ENCODE results near the gene UFD1.

The UFD1 gene

GRCh38 chr22:19422440-19423301 lies 56.3 kb downstream of the UFD1 start:
- Histone ChIP-seq H3K4me1 (ENCODE audit: insufficient read depth, low read length) (peaks cover 24% of the 10 kb centered on the region), H3K36me3 (ENCODE audit: insufficient read depth, low read depth, low read length) (no peaks in the 10 kb centered on the region), H3K4me3 (ENCODE audit: low read length) (no peak overlapping the region)

GRCh38 chr22:19420321-19420720 lies 58.7 kb downstream of the UFD1 start:
- no peak overlapping the region for H3K27ac ChIP-seq (ENCODE audit: low read length)

More at GRCh38 chr22:19422440-19423301, 56.3 kb downstream of the UFD1 start:
- H3K9me3 ChIP-seq (ENCODE audit: insufficient read depth, low read depth, low read length): no peaks in the 10 kb centered on the region
- no peak overlapping the region for H3K9ac ChIP-seq (ENCODE audit: low read depth, low read length)
- H3K27me3 ChIP-seq (ENCODE audit: insufficient read depth, low read length): no peaks in the 10 kb centered on the region
- no peak overlapping the region for H3K27ac ChIP-seq (ENCODE audit: low read length)

GRCh38 chr22:19419464-19420178 lies 59.4 kb downstream of the UFD1 start:
- Histone ChIP-seq H3K4me3 (ENCODE audit: low read length) (no peak overlapping the region), H3K27me3 (ENCODE audit: insufficient read depth, low read length) (no peaks in the 10 kb centered on the region), H3K27ac (ENCODE audit: low read length) (no peak overlapping the region), H3K9ac (ENCODE audit: low read depth, low read length) (no peak overlapping the region), H3K9me3 (ENCODE audit: insufficient read depth, low read depth, low read length) (no peaks in the 10 kb centered on the region), H3K4me1 (ENCODE audit: insufficient read depth, low read length) (peaks cover 24% of the 10 kb centered on the region), H3K36me3 (ENCODE audit: insufficient read depth, low read depth, low read length) (no peaks in the 10 kb centered on the region)

More at GRCh38 chr22:19420321-19420720, 58.7 kb downstream of the UFD1 start:
- Histone ChIP-seq H3K9me3 (ENCODE audit: insufficient read depth, low read depth, low read length) (no peaks in the 10 kb centered on the region), H3K4me1 (ENCODE audit: insufficient read depth, low read length) (peaks cover 24% of the 10 kb centered on the region), H3K4me3 (ENCODE audit: low read length) (no peak overlapping the region), H3K36me3 (ENCODE audit: insufficient read depth, low read depth, low read length) (no peaks in the 10 kb centered on the region), H3K9ac (ENCODE audit: low read depth, low read length) (no peak overlapping the region), H3K27me3 (ENCODE audit: insufficient read depth, low read length) (no peaks in the 10 kb centered on the region)

- no peaks in the 10 kb centered on the region for H3K27me3 ChIP-seq (ENCODE audit: insufficient read depth, low read length)
- H3K4me3 ChIP-seq (ENCODE audit: low read length): no peak overlapping the region
- H3K9me3 ChIP-seq (ENCODE audit: insufficient read depth, low read depth, low read length): no peaks in the 10 kb centered on the region
- no peaks in the 10 kb centered on the region for H3K36me3 ChIP-seq (ENCODE audit: insufficient read depth, low read depth, low read length)
- no peak overlapping the region for H3K9ac ChIP-seq (ENCODE audit: low read depth, low read length)
- peaks cover 19% of the 10 kb centered on the region for H3K4me1 ChIP-seq (ENCODE audit: insufficient read depth, low read length)
- no peak overlapping the region for H3K27ac ChIP-seq (ENCODE audit: low read length)
Observed at GRCh38 chr22:19419086-19419463, 59.9 kb downstream of the UFD1 start.

- Histone ChIP-seq H3K27me3 (ENCODE audit: insufficient read depth, low read length) (no peaks in the 10 kb centered on the region), H3K9me3 (ENCODE audit: insufficient read depth, low read depth, low read length) (no peaks in the 10 kb centered on the region), H3K36me3 (ENCODE audit: insufficient read depth, low read depth, low read length) (peaks cover 27% of the 10 kb centered on the region), H3K4me1 (ENCODE audit: insufficient read depth, low read length) (no peaks in the 10 kb centered on the region), H3K27ac (ENCODE audit: low read length) (no peak overlapping the region), H3K4me3 (ENCODE audit: low read length) (no peak overlapping the region), H3K9ac (ENCODE audit: low read depth, low read length) (no peak overlapping the region)
Observed at GRCh38 chr22:19412923-19413322, 66.1 kb downstream of the UFD1 start.

- no peak overlapping the region for H3K9ac ChIP-seq (ENCODE audit: low read depth, low read length)
- H3K4me3 ChIP-seq (ENCODE audit: low read length): no peak overlapping the region
- H3K9me3 ChIP-seq (ENCODE audit: insufficient read depth, low read depth, low read length): no peaks in the 10 kb centered on the region
- H3K27ac ChIP-seq (ENCODE audit: low read length): no peak overlapping the region
- no peaks in the 10 kb centered on the region for H3K27me3 ChIP-seq (ENCODE audit: insufficient read depth, low read length)
- H3K4me1 ChIP-seq (ENCODE audit: insufficient read depth, low read length): no peaks in the 10 kb centered on the region
- peaks cover 31% of the 10 kb centered on the region for H3K36me3 ChIP-seq (ENCODE audit: insufficient read depth, low read depth, low read length)
Observed at GRCh38 chr22:19412478-19412877, 66.5 kb downstream of the UFD1 start.

GRCh38 chr22:19411690-19412045 lies 67.3 kb downstream of the UFD1 start:
- Histone ChIP-seq H3K9ac (ENCODE audit: low read depth, low read length) (no peak overlapping the region), H3K27ac (ENCODE audit: low read length) (no peak overlapping the region), H3K9me3 (ENCODE audit: insufficient read depth, low read depth, low read length) (no peaks in the 10 kb centered on the region), H3K4me1 (ENCODE audit: insufficient read depth, low read length) (no peaks in the 10 kb centered on the region), H3K36me3 (ENCODE audit: insufficient read depth, low read depth, low read length) (peaks cover 40% of the 10 kb centered on the region), H3K27me3 (ENCODE audit: insufficient read depth, low read length) (no peaks in the 10 kb centered on the region), H3K4me3 (ENCODE audit: low read length) (no peak overlapping the region)

- no peaks in the 10 kb centered on the region for H3K9me3 ChIP-seq (ENCODE audit: insufficient read depth, low read depth, low read length)
- no peak overlapping the region for H3K4me3 ChIP-seq (ENCODE audit: low read length)
- no peaks in the 10 kb centered on the region for H3K4me1 ChIP-seq (ENCODE audit: insufficient read depth, low read length)
- no peaks in the 10 kb centered on the region for H3K27me3 ChIP-seq (ENCODE audit: insufficient read depth, low read length)
- H3K36me3 ChIP-seq (ENCODE audit: insufficient read depth, low read depth, low read length): peaks cover 45% of the 10 kb centered on the region
- no peak overlapping the region for H3K9ac ChIP-seq (ENCODE audit: low read depth, low read length)
- no peak overlapping the region for H3K27ac ChIP-seq (ENCODE audit: low read length)
Observed at GRCh38 chr22:19410941-19411689, 67.9 kb downstream of the UFD1 start.

GRCh38 chr22:19407649-19408606 lies 71.1 kb downstream of the UFD1 start:
- Histone ChIP-seq H3K4me1 (ENCODE audit: insufficient read depth, low read length) (no peaks in the 10 kb centered on the region), H3K27ac (ENCODE audit: low read length) (no peak overlapping the region)

GRCh38 chr22:19406846-19407245 lies 72.1 kb downstream of the UFD1 start:
- peaks cover 76% of the 10 kb centered on the region for H3K36me3 ChIP-seq (ENCODE audit: insufficient read depth, low read depth, low read length)
- H3K27ac ChIP-seq (ENCODE audit: low read length): no peak overlapping the region
- H3K27me3 ChIP-seq (ENCODE audit: insufficient read depth, low read length): no peaks in the 10 kb centered on the region
- no peaks in the 10 kb centered on the region for H3K9me3 ChIP-seq (ENCODE audit: insufficient read depth, low read depth, low read length)
- H3K4me1 ChIP-seq (ENCODE audit: insufficient read depth, low read length): no peaks in the 10 kb centered on the region
- H3K4me3 ChIP-seq (ENCODE audit: low read length): no peak overlapping the region
- H3K9ac ChIP-seq (ENCODE audit: low read depth, low read length): no peak overlapping the region

More at GRCh38 chr22:19407649-19408606, 71.1 kb downstream of the UFD1 start:
- Histone ChIP-seq H3K4me3 (ENCODE audit: low read length) (no peak overlapping the region), H3K36me3 (ENCODE audit: insufficient read depth, low read depth, low read length) (peaks cover 67% of the 10 kb centered on the region), H3K27me3 (ENCODE audit: insufficient read depth, low read length) (no peaks in the 10 kb centered on the region), H3K9ac (ENCODE audit: low read depth, low read length) (no peak overlapping the region), H3K9me3 (ENCODE audit: insufficient read depth, low read depth, low read length) (no peaks in the 10 kb centered on the region)
